Naive thymus-derived CD4-positive, alpha-beta T cell (primary cell): ENCODE measurements around the gene SENP1. TPM values are rescaled to one million over a fixed set of nuclear protein-coding genes. Genes with fewer than 3 reads are reported as not detected.

Experiments used
- ATAC-seq: fragments of 150-1000 bp; cut with Tn5 transposase; 2 replicates; pipeline ENCODE4 v1.10.0; 2021; ENCODE audit warnings: mild to moderate bottlenecking, moderate library complexity
- CTCF ChIA-PET: fragments of 350-600 bp; sonication (Branson Sonifier 250); formaldehyde crosslinking; loops from one replicate; lab custom pipeline; 2021; ENCODE audit warnings: antibody characterized with exemption; lab: Charles Lee
- POLR2A ChIA-PET: fragments of 350-600 bp; sonication (Branson Sonifier 250); formaldehyde crosslinking; loops from one replicate; lab custom pipeline; 2021; ENCODE audit warnings: antibody characterized with exemption, inconsistent platforms; lab: Charles Lee
- DNase-seq, 9 donors: peaks; one replicate each; pipeline versions ENCODE4 v3.0.0 to v3.0.0-alpha.2; 2020 to 2022; ENCODE audit warnings: mixed read lengths in 1 of 9
- H3K27ac ChIP-seq: one replicate; pipeline ENCODE4 v1.7.0; 2013; ENCODE audit warnings: mild to moderate bottlenecking, low read depth, low read length, moderate library complexity
- H3K27me3 ChIP-seq, 2 donors: one replicate each; pipeline ENCODE4 v1.7.0; 2013; ENCODE audit warnings: low read length in 2 of 2, mild to moderate bottlenecking in 2 of 2, moderate library complexity in 2 of 2; ENCODE audit not compliant: control insufficient read depth in 2 of 2, insufficient read depth in 2 of 2
- H3K36me3 ChIP-seq, 3 experiments: 1 replicate in 2 of 3; 2 replicates in 1 of 3; pipeline ENCODE4 v1.7.0; 2013; ENCODE audit warnings: low read length in 3 of 3, mild to moderate bottlenecking in 3 of 3, moderate library complexity in 1 of 3; ENCODE audit not compliant: insufficient read depth in 3 of 3, control insufficient read depth in 2 of 3
- H3K4me1 ChIP-seq, 2 donors: one replicate each; pipeline ENCODE4 v1.7.0; 2013; ENCODE audit warnings: low read length in 2 of 2, mild to moderate bottlenecking in 2 of 2, moderate library complexity in 1 of 2; ENCODE audit not compliant: control insufficient read depth in 2 of 2, insufficient read depth in 2 of 2
- H3K4me3 ChIP-seq: 2 replicates; pipeline ENCODE4 v1.7.0; 2013; ENCODE audit warnings: mild to moderate bottlenecking, low read length
- H3K9me3 ChIP-seq, 3 experiments: 1 replicate in 2 of 3; 2 replicates in 1 of 3; pipeline ENCODE4 v1.7.0; 2013; ENCODE audit warnings: low read length in 3 of 3; ENCODE audit not compliant: control insufficient read depth in 2 of 3
- H3K27ac Mint-ChIP-seq, 9 donors: one replicate each; pipeline ENCODE4 v1.8.0; 2020 to 2022; ENCODE audit warnings: mixed read lengths in 9 of 9, mild to moderate bottlenecking in 8 of 9, moderate library complexity in 5 of 9, inconsistent platforms in 2 of 9
- H3K27me3 Mint-ChIP-seq, 5 donors: one replicate each; pipeline ENCODE4 v1.8.0; 2021 to 2022; ENCODE audit warnings: mixed read lengths in 5 of 5, mild to moderate bottlenecking in 1 of 5
- H3K36me3 Mint-ChIP-seq, 5 donors: one replicate each; pipeline ENCODE4 v1.8.0; 2020 to 2022; ENCODE audit warnings: mixed read lengths in 5 of 5, mild to moderate bottlenecking in 3 of 5, inconsistent platforms in 1 of 5
- H3K4me1 Mint-ChIP-seq, 7 donors: one replicate each; pipeline ENCODE4 v1.8.0; 2020 to 2022; ENCODE audit warnings: mixed read lengths in 7 of 7, mild to moderate bottlenecking in 3 of 7, inconsistent platforms in 1 of 7
- H3K4me3 Mint-ChIP-seq, 10 donors: one replicate each; pipeline ENCODE4 v1.8.0; 2020 to 2022; ENCODE audit warnings: mild to moderate bottlenecking in 10 of 10, mixed read lengths in 10 of 10, moderate library complexity in 6 of 10, inconsistent platforms in 2 of 10
- H3K9me3 Mint-ChIP-seq, 11 donors: one replicate each; pipeline ENCODE4 v1.8.0; 2020 to 2022; ENCODE audit warnings: mixed read lengths in 11 of 11, mild to moderate bottlenecking in 4 of 11, inconsistent platforms in 1 of 11, moderate library complexity in 1 of 11
- intact Hi-C, 2 donors: fragments of 100-400 bp; cut with micrococcal nuclease; formaldehyde crosslinking; loops; one replicate each; pipeline ENCODE4 v1.15.1; 2023
- polyA plus RNA-seq, 2 donors: library from polyadenylated mRNA; unstranded; fragments of 300-500 nt; fragmentation: Illumina TruSeq; gene quantifications; one replicate each; pipeline ENCODE4 v1.2.3, GENCODE V29; 2021
- total RNA-seq, 6 experiments: library from RNA in 5 of 6; stranded (reverse) in 5 of 6; gene quantifications; 1 replicate in 5 of 6; 2 replicates in 1 of 6; pipeline ENCODE4 v1.2.3 and lab custom pipeline; 2021 to 2026

Gene SENP1
- total and polyA plus RNA-seq, 7 experiments from 2014 or later, result 12.0 to 41.9 (median 23.2) TPM

DNA sequence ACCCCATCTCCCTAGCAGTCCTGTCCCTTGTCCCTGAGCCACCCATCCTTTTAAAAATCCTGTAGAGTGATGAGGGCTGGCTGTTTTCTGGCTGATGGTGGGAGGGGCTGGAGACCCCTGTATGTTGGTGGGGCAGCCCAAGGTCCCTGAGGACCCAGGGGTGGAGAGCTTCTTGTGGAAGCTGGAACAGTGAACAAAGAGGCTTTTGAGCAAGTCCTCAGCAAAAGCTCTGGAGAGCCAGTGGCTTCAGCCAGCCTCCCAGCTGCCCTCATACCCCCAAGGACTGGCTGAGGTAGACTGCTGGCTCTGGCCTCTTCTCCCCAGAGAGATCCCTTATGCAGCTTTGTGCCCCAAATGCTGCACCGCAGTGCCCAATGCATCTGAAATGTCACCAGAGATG, 72.4 kb downstream of the SENP1 start:
- POLR2A ChIA-PET, result no interaction called here
- no peaks in the 10 kb centered on the region for H3K9me3 Mint-ChIP-seq
- H3K27me3 Mint-ChIP-seq, result peaks cover 0 to 6% (median 0%) of the 10 kb centered on the region in 5 donors

DNA sequence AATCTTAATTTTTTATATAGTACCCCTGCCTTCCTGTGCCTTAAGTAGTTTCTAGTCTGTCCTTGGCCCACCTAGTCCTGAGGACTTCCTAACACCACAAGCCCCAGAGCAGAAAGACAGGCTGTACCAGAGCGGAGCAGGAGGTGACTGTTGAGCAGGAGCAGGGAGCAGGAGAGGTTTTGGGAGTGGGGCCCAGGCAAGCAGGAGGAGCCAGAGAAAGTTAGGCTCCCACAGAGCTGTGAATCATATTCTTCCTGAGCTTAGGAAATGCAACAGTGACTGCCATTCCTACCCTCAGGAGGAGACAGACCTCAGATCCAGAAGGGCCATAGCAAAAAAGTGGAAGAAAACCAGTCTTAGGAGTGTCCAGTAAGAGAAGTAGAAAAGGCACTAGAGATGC, 73.3 kb downstream of the SENP1 start:
- Histone ChIP-seq H3K9me3 (no peaks in the 10 kb centered on the region), H3K4me3 (no peak overlapping the region), H3K27me3 (no peaks in the 10 kb centered on the region), H3K27ac (no peak overlapping the region), H3K4me1 (no peaks in the 10 kb centered on the region), H3K36me3 (no peaks in the 10 kb centered on the region)
- H3K4me3 Mint-ChIP-seq, result no peak overlapping the region
- no peaks in the 10 kb centered on the region for H3K36me3 Mint-ChIP-seq
- DNase-seq (no peak), ATAC-seq (no peak)
- peaks cover 0 to 6% (median 5%) of the 10 kb centered on the region in 7 donors for H3K4me1 Mint-ChIP-seq
- ChIA-PET POLR2A (no interaction called here), CTCF (interaction anchor here (0.6 kb wide), 1 partner anchor 122 kb away, joined by 3 read pairs; no protein-coding TSS in a partner anchor)
- intact Hi-C loops, result no loop called here
- peaks cover 0 to 6% (median 3%) of the 10 kb centered on the region in 5 donors for H3K27me3 Mint-ChIP-seq
- no peaks in the 10 kb centered on the region for H3K9me3 Mint-ChIP-seq
- no peak overlapping the region for H3K27ac Mint-ChIP-seq

More for the DNA sequence above, 72.4 kb downstream of the SENP1 start:
- no peaks in the 10 kb centered on the region for H3K4me1 ChIP-seq
- intact Hi-C loops, result no loop called here
- no peak overlapping the region for H3K27ac ChIP-seq
- no peaks in the 10 kb centered on the region for H3K36me3 ChIP-seq
- H3K4me3 Mint-ChIP-seq, result no peak overlapping the region
- DNase-seq (no peak), ATAC-seq (no peak)
- no peaks in the 10 kb centered on the region for H3K27me3 ChIP-seq
- no peak overlapping the region for H3K4me3 ChIP-seq
- peaks cover 0 to 13% (median 8%) of the 10 kb centered on the region in 7 donors for H3K4me1 Mint-ChIP-seq
- H3K36me3 Mint-ChIP-seq, result no peaks in the 10 kb centered on the region
- H3K9me3 ChIP-seq, result no peaks in the 10 kb centered on the region
- CTCF ChIA-PET, result no interaction called here
- H3K27ac Mint-ChIP-seq, result no peak overlapping the region

DNA sequence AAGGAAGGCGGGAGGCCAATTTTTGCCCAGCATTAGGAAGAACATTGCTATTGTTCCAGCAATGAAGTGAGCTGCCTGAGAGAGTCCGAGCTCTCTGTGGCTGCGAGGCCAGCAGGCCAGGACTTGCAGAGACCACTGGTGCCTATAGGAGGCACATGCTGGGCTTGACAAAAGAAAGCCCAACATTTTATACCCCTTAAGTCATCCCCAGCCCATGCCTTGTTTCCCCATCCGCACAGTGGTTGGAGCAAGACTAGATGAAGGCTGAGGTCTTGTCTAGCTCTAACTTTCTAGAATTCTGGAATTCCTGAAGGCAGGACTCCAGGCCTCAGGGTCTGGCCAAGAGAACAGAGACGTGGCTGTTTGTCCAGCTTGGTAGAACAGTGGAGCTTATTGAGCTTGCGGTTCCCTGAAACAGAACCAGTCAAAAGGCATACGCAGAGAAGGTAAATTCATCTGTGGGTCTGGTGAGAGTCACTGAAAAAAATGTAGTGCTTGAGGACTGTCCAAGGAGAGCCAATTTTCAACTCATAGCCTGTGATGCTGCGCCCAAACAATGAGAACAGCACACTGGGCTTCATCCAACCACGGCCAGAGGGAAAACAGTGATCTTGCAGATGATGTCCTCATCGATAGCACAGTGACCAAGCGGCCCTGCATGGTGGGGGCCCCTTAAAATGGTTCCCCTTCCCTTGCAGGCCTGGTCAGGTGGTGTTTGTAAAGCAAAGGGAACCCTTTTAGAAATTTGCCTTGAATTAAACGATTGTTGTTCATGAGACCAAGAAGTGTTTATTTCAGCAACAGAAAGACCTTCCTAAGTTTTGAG, 74.5 kb downstream of the SENP1 start:
- H3K36me3 Mint-ChIP-seq, result no peaks in the 10 kb centered on the region
- peaks cover 0 to 6% (median 5%) of the 10 kb centered on the region in 5 donors for H3K27me3 Mint-ChIP-seq
- ATAC-seq (no peak), DNase-seq (no peak)
- no peak overlapping the region for H3K4me3 ChIP-seq
- no peaks in the 10 kb centered on the region for H3K4me1 Mint-ChIP-seq
- no peaks in the 10 kb centered on the region for H3K36me3 ChIP-seq
- no peaks in the 10 kb centered on the region for H3K9me3 Mint-ChIP-seq
- H3K9me3 ChIP-seq, result no peaks in the 10 kb centered on the region
- no peak overlapping the region for H3K4me3 Mint-ChIP-seq
- CTCF ChIA-PET, result no interaction called here
- no peak overlapping the region for H3K27ac Mint-ChIP-seq
- POLR2A ChIA-PET, result no interaction called here
- no peaks in the 10 kb centered on the region for H3K27me3 ChIP-seq
- intact Hi-C loops, result no loop called here
- H3K4me1 ChIP-seq, result no peaks in the 10 kb centered on the region
- H3K27ac ChIP-seq, result no peak overlapping the region

DNA sequence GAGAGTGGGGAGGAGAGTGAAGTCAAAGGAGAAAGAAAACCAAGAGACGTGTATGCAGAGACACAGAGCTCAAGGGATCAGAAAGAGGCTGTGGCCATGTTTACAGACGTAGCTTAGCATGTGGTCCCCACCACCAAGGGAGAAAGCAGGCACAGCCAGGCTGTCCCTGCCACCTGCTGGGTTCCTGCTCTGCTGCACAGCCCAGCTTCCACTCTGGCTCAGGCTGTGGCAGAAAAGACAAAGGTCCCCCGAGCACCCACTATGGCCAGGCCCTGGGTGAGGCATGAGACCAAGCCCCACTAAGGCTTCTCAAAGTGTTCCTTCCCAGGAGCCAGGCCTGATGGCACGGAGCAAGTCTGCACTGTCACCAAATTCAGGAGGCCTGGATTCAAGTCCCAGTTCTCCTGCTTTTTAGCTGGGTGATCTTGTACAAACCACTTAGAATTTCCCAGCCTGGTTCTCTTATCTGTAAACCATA, 75.7 kb downstream of the SENP1 start:
- H3K4me1 Mint-ChIP-seq, result no peaks in the 10 kb centered on the region
- CTCF ChIA-PET, result no interaction called here
- H3K4me1 ChIP-seq, result no peaks in the 10 kb centered on the region
- peaks cover 0 to 6% (median 5%) of the 10 kb centered on the region in 5 donors for H3K27me3 Mint-ChIP-seq
- intact Hi-C loops, result no loop called here
- ATAC-seq (no peak), DNase-seq (no peak)
- POLR2A ChIA-PET, result no interaction called here
- no peaks in the 10 kb centered on the region for H3K9me3 Mint-ChIP-seq
- no peaks in the 10 kb centered on the region for H3K36me3 Mint-ChIP-seq
- no peaks in the 10 kb centered on the region for H3K27me3 ChIP-seq
- no peak overlapping the region for H3K4me3 Mint-ChIP-seq
- H3K27ac Mint-ChIP-seq, result no peak overlapping the region
- no peak overlapping the region for H3K4me3 ChIP-seq
- no peaks in the 10 kb centered on the region for H3K9me3 ChIP-seq
- no peaks in the 10 kb centered on the region for H3K36me3 ChIP-seq
- no peak overlapping the region for H3K27ac ChIP-seq

DNA sequence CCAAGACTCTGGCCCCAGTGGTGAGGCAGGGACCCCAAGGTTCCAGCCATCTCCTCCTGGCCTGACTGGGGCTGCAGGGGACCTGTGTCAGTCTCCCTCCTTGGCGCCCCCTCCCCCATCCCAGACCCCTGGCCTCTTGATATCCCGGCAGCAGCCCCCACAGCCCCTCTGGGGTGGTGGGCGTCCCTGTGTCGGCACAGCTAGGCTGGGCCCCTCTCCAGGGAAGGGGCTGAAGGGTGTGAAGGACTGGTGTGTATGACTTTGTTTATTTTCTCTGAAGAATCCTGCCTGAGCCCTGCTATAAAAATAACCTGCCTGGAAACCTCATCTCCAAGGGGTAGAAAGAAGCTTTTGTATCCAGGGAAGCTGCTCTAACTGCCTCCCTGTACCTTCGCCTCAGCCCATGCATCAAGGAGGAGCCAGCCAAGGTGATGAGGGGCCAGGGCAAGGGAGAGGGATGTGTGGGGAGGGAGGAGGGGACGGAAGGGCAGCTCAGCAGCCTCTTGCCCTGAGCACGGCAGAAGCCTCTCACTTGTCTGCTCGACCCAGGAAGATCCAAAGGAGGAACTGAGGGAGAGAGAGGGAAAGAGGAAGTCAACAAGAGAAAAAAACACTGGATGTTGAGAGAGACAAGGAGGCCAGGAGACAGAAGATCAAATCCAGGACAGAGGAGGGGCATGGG, 76.2 kb downstream of the SENP1 start:
- ChIA-PET POLR2A (no interaction called here), CTCF (no interaction called here)
- Histone ChIP-seq H3K4me1 (no peaks in the 10 kb centered on the region), H3K36me3 (no peaks in the 10 kb centered on the region), H3K9me3 (no peaks in the 10 kb centered on the region), H3K4me3 (no peak overlapping the region), H3K27me3 (no peaks in the 10 kb centered on the region), H3K27ac (no peak overlapping the region)
- Mint-ChIP-seq H3K27ac (no peak overlapping the region), H3K4me1 (no peaks in the 10 kb centered on the region), H3K36me3 (no peaks in the 10 kb centered on the region), H3K9me3 (no peaks in the 10 kb centered on the region), H3K4me3 (no peak overlapping the region), H3K27me3 (peaks cover 0 to 6% (median 5%) of the 10 kb centered on the region in 5 donors)
- ATAC-seq, result no peak
- intact Hi-C loops, result no loop called here
- DNase-seq, result no peak

DNA sequence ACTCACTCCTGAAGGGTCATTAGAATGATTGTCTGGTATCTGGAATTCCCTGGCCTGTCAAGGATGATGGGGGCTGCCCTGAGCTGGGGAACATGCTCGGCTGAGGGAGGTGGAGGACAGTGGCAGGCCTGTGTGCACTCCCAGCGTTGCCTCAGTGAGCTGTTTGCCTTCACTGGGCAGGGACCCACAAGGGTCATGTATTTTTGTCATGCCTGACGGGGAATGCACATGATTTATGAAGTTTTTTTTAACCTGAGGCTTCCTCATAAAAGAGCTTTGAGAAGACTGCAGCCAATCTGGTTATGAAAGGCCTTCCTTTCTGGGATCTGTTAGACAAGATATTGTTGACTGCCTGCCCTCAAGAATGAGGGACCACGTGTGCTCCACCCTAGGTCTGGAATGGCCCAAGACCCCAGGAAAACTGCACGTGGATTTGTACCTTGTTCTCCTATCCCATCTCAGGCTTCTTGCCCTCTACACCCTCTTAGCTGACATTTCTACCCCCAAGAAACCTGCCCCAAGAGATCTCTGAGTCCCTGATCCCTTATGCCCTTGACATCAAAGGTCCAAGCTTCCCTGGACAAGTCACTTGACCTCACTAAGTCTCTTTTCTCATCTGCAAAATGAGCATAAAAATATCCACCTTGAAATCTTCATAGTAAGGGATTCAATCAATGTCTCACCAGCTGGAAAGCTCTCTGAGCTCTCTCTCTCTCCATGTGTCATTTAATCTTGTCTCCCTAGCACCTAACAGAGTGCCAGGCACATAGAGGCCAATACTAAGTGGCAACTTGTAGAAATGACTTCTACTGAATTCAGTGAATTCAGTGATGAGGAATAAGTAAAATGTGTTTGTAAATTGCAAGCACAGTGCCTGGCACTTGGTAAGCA, 77.1 kb downstream of the SENP1 start:
- H3K27ac Mint-ChIP-seq, result no peak overlapping the region
- POLR2A ChIA-PET, result no interaction called here
- peaks cover 0 to 6% (median 5%) of the 10 kb centered on the region in 5 donors for H3K27me3 Mint-ChIP-seq
- no peaks in the 10 kb centered on the region for H3K4me1 ChIP-seq
- H3K4me3 ChIP-seq, result no peak overlapping the region
- H3K36me3 Mint-ChIP-seq, result no peaks in the 10 kb centered on the region
- DNase-seq (no peak), ATAC-seq (no peak)
- CTCF ChIA-PET, result no interaction called here
- no peaks in the 10 kb centered on the region for H3K36me3 ChIP-seq
- no peaks in the 10 kb centered on the region for H3K4me1 Mint-ChIP-seq
- no peaks in the 10 kb centered on the region for H3K27me3 ChIP-seq
- H3K27ac ChIP-seq, result no peak overlapping the region
- intact Hi-C loops, result no loop called here
- H3K4me3 Mint-ChIP-seq, result no peak overlapping the region
- no peaks in the 10 kb centered on the region for H3K9me3 Mint-ChIP-seq
- H3K9me3 ChIP-seq, result no peaks in the 10 kb centered on the region
